BE2C (cell line): Measurements from ENCODE around the gene PRSS57. TPM values are rescaled to one million over a fixed set of nuclear protein-coding genes. Genes with fewer than 3 reads are reported as not detected.
"Not testable (repeated sequence)": the region's sequence is repeated elsewhere in the genome, so short reads cannot be mapped to it uniquely, and the experiment has no call there.

Source experiments
- DNase-seq: peaks from one replicate; pipeline ENCODE4 v3.0.0-alpha.2; 2020
- H3K27me3 ChIP-seq: fragments of 250-450 bp; sonication (Bioruptor Pico); 2 replicates; pipeline ENCODE4 v1.5.1; 2020; ENCODE audit warnings: mild to moderate bottlenecking
- H3K36me3 ChIP-seq: fragments of 250-450 bp; sonication (Bioruptor Pico); 2 replicates; pipeline ENCODE4 v1.5.1; 2020; ENCODE audit warnings: mild to moderate bottlenecking
- H3K4me1 ChIP-seq: fragments of 250-450 bp; sonication (Bioruptor Pico); 2 replicates; pipeline ENCODE4 v1.5.1; 2020
- H3K4me3 ChIP-seq: 2 replicates; pipeline ENCODE4 v1.5.1; 2011; ENCODE audit warnings: low read depth, low read length
- H3K9me3 ChIP-seq: fragments of 250-450 bp; sonication (Bioruptor Pico); 2 replicates; pipeline ENCODE4 v1.5.1; 2020
- polyA plus RNA-seq: library from polyadenylated mRNA; unstranded; fragments of >200 nt; gene quantifications from one replicate; pipeline ENCODE4 v1.2.1, GENCODE V29; 2012; ENCODE audit warnings: low read depth, missing spikeins; ENCODE audit not compliant: insufficient read length, insufficient read depth
- TF ChIP-seq, protein P1 (sequence below): IDR thresholded peaks from 2 replicates; pipeline ENCODE4 v1.5.1; 2012; ENCODE audit warnings: mild to moderate bottlenecking, low read depth, low read length

Gene PRSS57
- 1.0 TPM for polyA plus RNA-seq

DNA sequence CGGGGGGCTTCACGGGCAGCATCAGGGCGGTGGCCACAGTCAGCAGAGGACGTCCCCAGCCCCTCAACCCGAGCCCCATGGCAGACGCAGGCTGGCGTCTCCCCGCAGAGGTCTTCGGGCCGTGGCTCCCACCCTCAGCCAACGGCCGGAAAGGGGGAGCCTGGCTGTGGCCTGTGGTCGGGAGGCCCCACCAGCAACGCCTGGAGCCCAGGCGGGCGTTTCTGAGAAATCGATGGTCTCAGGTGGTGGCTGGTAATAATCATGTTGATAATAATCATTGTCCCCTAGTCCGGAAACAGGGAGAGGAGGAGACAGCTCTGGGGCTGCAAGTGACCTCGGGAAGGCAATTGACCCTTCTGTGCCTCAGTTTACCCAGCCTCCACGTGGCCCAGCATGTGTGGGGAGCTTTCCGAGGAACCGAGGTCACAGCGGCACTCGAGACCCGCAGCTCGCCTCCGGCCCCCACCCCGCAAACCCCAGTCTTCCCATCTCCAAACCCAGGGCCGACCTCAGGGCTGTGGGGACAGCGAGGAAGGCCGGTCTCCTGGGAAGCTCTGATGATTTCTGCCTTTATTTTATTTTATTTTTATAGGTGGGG, at the start of gene PRSS57:
Gene PRSS57, minus strand, starts transcription at position 101 of the 598 bp plus-strand sequence. Its CDS starts 22 bp downstream, at position 79.
- Histone ChIP-seq H3K36me3 (no peaks in the 10 kb centered on the region), H3K4me1 (no peaks in the 10 kb centered on the region), H3K9me3 (no peaks in the 10 kb centered on the region), H3K4me3 (no peak within 1 kb of the TSS), H3K27me3 (no peaks in the 10 kb centered on the region)
- TF ChIP-seq, protein P1, sequence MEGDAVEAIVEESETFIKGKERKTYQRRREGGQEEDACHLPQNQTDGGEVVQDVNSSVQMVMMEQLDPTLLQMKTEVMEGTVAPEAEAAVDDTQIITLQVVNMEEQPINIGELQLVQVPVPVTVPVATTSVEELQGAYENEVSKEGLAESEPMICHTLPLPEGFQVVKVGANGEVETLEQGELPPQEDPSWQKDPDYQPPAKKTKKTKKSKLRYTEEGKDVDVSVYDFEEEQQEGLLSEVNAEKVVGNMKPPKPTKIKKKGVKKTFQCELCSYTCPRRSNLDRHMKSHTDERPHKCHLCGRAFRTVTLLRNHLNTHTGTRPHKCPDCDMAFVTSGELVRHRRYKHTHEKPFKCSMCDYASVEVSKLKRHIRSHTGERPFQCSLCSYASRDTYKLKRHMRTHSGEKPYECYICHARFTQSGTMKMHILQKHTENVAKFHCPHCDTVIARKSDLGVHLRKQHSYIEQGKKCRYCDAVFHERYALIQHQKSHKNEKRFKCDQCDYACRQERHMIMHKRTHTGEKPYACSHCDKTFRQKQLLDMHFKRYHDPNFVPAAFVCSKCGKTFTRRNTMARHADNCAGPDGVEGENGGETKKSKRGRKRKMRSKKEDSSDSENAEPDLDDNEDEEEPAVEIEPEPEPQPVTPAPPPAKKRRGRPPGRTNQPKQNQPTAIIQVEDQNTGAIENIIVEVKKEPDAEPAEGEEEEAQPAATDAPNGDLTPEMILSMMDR = no peak
- no peak for DNase-seq

DNA sequence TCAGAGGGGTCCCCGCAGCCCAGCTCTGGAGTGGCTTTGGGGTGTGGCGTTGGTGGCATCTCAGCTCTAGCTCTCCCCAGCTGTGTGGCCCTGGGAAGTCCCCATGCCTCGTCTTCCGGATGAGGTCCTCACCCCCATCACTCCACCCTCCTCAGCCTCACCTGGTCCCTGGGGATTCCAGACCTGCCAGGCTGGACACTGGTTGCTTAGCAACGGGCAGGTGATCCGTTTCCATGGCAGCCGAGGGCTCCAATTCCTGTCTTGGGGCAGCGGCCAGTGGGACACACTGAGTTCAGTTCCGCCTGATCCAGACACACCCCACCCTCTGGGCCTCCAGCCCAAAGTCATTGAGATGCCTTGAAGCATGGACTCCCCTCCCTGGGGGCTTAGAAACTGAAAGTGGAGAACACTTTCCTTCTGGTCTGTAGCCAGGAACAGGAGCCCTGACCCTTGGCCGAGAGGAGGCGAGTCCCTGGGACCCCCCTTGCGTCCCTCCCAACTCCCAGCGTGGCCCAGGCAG, 48.0 kb upstream of the PRSS57 start:
- H3K4me1 ChIP-seq = no peaks in the 10 kb centered on the region
- no peaks in the 10 kb centered on the region for H3K36me3 ChIP-seq
- H3K4me3 ChIP-seq = no peak overlapping the region
- no peak for DNase-seq
- H3K27me3 ChIP-seq = no peaks in the 10 kb centered on the region
- no peaks in the 10 kb centered on the region; the same call in 1 of the 2 replicates for H3K9me3 ChIP-seq
- TF ChIP-seq, protein P1 = no peak

DNA sequence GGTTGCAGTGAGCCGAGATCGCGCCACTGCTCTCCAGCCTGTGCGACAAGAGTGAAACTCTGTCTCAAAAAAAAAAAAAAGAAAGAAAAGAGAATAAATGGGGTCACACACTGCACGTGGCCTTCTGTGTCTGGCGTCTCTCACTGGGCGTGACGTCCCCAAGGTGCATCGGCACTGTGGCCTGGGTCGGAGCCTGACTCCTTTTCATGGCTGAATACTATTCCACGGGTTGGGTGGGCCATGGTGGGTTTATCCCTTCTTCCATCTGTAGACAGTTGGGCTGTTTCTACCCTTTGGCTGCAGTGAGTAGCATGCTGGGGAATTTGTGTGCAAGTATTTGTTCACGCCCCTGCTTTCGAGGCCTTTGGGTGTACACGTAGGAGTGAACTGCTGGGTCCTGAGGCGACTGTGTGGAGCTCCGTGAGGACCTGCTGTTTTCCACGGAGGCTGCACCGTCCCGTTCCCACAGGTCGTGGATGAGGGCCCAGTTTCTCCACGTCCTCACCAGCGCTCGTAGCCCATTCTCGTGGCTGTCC, 47.4 kb upstream of the PRSS57 start:
- Histone ChIP-seq H3K9me3 (no peaks in the 10 kb centered on the region; the same call in 1 of the 2 replicates), H3K27me3 (no peaks in the 10 kb centered on the region), H3K4me1 (no peaks in the 10 kb centered on the region), H3K36me3 (no peaks in the 10 kb centered on the region), H3K4me3 (no peak overlapping the region)
- no peak for DNase-seq
- TF ChIP-seq, protein P1 = no peak

DNA sequence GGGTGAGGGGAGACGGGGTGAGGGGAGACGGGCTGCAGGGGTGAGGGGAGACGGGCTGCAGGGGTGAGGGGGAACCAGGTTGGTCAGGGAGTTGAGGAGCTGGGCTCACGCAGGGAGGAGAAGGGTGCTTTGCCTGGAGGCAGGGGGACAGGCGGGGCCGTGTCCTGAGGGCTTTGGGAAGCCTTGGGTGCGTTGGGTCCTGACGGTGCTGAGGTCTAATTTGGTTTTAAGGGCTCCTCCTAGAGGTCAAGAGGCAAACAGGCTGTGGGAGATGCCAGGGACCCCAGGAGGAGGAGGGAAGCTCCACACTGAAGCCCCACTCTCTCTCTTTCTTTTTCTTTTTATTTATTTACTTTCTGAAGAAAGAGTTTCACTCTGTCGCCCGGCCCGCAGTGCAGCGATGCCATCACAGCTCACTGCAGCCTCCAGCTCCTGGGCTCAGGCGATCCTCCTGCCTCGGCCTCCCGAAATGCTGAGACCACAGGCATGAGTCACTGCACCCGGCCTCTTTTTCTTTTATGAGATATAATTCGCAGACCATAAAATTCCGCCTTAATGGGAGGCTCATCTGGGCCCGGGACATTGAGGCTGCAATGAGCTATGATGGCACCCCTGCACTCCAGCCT, 46.4 kb upstream of the PRSS57 start:
- Histone ChIP-seq H3K4me3 (no peak overlapping the region), H3K9me3 (no peaks in the 10 kb centered on the region), H3K4me1 (no peaks in the 10 kb centered on the region), H3K36me3 (no peaks in the 10 kb centered on the region), H3K27me3 (no peaks in the 10 kb centered on the region)
- TF ChIP-seq, protein P1 = peak; percentile 27
- DNase-seq = no peak

DNA sequence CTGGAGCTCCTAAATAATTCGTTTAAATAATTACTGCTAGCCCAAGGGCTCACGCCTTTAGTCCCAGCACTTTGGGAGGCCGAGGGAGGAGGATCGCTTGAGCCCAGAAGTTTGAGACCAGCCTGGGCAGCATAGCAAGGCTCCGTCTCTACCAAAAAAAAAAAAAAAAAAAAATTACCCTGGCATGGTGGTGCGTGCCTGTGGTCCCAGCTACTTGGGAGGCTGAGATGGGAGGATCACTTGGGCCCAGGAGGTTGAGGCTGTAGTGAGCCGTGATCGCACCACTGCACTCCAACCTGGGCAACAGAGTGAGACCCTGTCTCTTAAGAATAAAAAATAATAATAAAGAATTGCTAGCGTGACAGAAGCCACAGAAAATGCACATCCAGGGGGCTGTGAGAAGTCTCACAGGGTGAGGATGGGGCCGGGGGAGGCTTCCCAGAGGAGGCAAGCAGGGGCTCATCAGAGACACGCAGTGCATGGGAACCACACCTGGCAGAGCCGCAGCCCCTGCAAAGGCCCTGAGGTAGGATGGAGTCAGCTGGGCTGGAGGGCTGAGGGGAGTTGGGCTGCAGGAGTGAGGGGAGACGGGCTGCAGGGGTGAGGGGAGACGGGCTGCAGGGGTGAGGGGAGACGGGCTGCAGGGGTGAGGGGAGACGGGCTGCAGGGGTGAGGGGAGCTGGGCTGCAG, 45.7 kb upstream of the PRSS57 start:
- not testable (repeated sequence) for H3K9me3 ChIP-seq, DNase-seq, H3K36me3 ChIP-seq, H3K4me1 ChIP-seq, H3K4me3 ChIP-seq, H3K27me3 ChIP-seq

DNA sequence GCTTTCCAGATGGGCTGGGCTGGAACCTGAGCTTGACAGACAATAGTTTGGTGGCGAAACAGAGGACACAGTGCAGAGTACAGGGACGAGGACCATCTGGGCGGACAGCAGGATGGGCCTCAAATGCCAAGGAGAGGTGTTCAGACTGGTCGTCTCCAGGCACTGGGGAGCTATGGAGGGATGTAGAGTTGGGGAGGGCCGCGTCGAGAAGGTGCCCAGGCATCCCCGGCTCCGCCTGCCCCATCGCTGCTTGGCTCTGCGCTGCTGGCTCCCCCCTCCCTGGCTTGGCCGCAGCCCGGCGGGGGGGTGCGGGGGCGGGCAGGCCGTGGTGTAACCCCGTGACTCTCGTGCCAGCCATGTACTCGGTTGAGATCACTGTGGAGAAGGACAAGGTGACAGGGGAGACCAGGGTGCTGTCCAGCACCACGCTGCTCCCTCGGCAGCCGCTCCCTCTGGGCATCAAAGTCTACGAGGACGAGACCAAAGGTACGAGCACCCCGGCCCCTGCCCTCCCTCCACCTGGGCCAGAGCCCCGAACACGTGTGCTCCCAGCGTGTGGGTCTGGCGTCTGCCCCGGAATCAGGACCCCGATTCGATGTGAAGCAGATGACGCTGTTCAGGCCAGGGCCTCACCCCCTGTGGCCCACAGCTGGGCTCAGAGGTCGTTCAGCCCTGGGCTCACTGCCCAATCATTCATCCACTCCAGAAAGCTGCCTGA, 44.9 kb upstream of the PRSS57 start:
- no peaks in the 10 kb centered on the region for H3K27me3 ChIP-seq
- H3K4me3 ChIP-seq = no peak overlapping the region
- TF ChIP-seq, protein P1 = no peak
- DNase-seq = no peak
- H3K4me1 ChIP-seq = no peaks in the 10 kb centered on the region
- no peaks in the 10 kb centered on the region for H3K36me3 ChIP-seq
- no peaks in the 10 kb centered on the region for H3K9me3 ChIP-seq
